ENCODE data around the gene PDCD6IP.

Gene PDCD6IP

GRCh38 chr3:33910031-33910430 is 111.6 kb downstream of the PDCD6IP start:
- Histone ChIP-seq H3K4me1 (ENCODE audit: control insufficient read depth, insufficient read depth, low read length) (no peaks in the 10 kb centered on the region), H3K27ac (ENCODE audit: extremely low read depth, low read depth, low read length) (no peak overlapping the region), H3K36me3 (ENCODE audit: control insufficient read depth in 2 of 2, insufficient read depth in 1 of 2, low read length in 2 of 2) (no peaks in the 10 kb centered on the region), H3K9me3 (ENCODE audit: control insufficient read depth, insufficient read depth, low read depth, low read length) (no peaks in the 10 kb centered on the region), H3K4me3 (ENCODE audit: low read depth, low read length) (no peak overlapping the region)
- no peak for TF ChIP-seq PRDM4 (tag by site-specific recombination; IDR thresholded peaks at IDR 0.05)
- TF ChIP-seq ZIC2 (tag by site-specific recombination; IDR thresholded peaks at IDR 0.05): no peak
- TF ChIP-seq ZNF843 (tag by site-specific recombination; IDR thresholded peaks at IDR 0.05): no peak
- TF ChIP-seq ZNF169 (tag by site-specific recombination; IDR thresholded peaks at IDR 0.05): no peak
- ChIA-PET POLR2A (no interaction called here), CTCF (interaction anchor here (2.8 kb wide), 1 partner anchor 27 kb away, joined by 7 read pairs; no protein-coding TSS in a partner anchor)

GRCh38 chr3:33911525-33912322 is 113.3 kb downstream of the PDCD6IP start:
- no peaks in the 10 kb centered on the region for H3K36me3 ChIP-seq (ENCODE audit: control insufficient read depth in 2 of 2, insufficient read depth in 1 of 2, low read length in 2 of 2)
- CTCF ChIA-PET: interaction anchor here (0.7 to 2.8 kb wide), 2 partner anchors 14 to 28 kb away, joined by 4 to 7 read pairs; no protein-coding TSS in a partner anchor
- no peak overlapping the region for H3K27ac ChIP-seq (ENCODE audit: extremely low read depth, low read depth, low read length)

GRCh38 chr3:33914212-33914611 is 115.8 kb downstream of the PDCD6IP start:
- Histone ChIP-seq H3K27ac (ENCODE audit: extremely low read depth, low read depth, low read length) (no peak overlapping the region), H3K4me1 (ENCODE audit: control insufficient read depth, insufficient read depth, low read length) (no peaks in the 10 kb centered on the region), H3K36me3 (ENCODE audit: control insufficient read depth in 2 of 2, insufficient read depth in 1 of 2, low read length in 2 of 2) (no peaks in the 10 kb centered on the region), H3K4me3 (ENCODE audit: low read depth, low read length) (no peak overlapping the region), H3K9me3 (ENCODE audit: control insufficient read depth, insufficient read depth, low read depth, low read length) (no peaks in the 10 kb centered on the region)
- TF ChIP-seq ZNF768 (tag by site-specific recombination; IDR thresholded peaks at IDR 0.05) (no peak), ZNF2 (tag by site-specific recombination; IDR thresholded peaks at IDR 0.05) (no peak), ZNF513 (tag by site-specific recombination; IDR thresholded peaks at IDR 0.05) (no peak), ZNF416 (tag by site-specific recombination; IDR thresholded peaks at IDR 0.05) (no peak), PRDM1 (tag by site-specific recombination; IDR thresholded peaks at IDR 0.05) (no peak), BCL11B (tag by site-specific recombination; IDR thresholded peaks at IDR 0.05; ENCODE audit: low read depth) (no peak), ZNF658 (tag by site-specific recombination; IDR thresholded peaks at IDR 0.05) (no peak), TCF7L2 (IDR thresholded peaks at IDR 0.05; ENCODE audit: borderline replicate concordance, low read depth, low read length) (no peak), ZNF518A (tag by site-specific recombination; conservative IDR thresholded peaks at IDR 0.05; ENCODE audit: low read depth) (no peak), SETDB1 (IDR thresholded peaks at IDR 0.05; ENCODE audit: insufficient read length, low read length) (no peak), ZNF777 (tag by site-specific recombination; IDR thresholded peaks at IDR 0.05; ENCODE audit: borderline replicate concordance) (no peak), ZIC2 (tag by site-specific recombination; IDR thresholded peaks at IDR 0.05) (no peak), WT1 (tag by site-specific recombination; IDR thresholded peaks at IDR 0.05) (no peak), ZNF132 (tag by site-specific recombination; IDR thresholded peaks at IDR 0.05; ENCODE audit: borderline replicate concordance) (no peak), ZNF133 (tag by site-specific recombination; IDR thresholded peaks at IDR 0.05) (no peak)
- ChIA-PET POLR2A (no interaction called here), CTCF (no interaction called here)

More at GRCh38 chr3:33911525-33912322, 113.3 kb downstream of the PDCD6IP start:
- Histone ChIP-seq H3K4me3 (ENCODE audit: low read depth, low read length) (no peak overlapping the region), H3K9me3 (ENCODE audit: control insufficient read depth, insufficient read depth, low read depth, low read length) (no peaks in the 10 kb centered on the region), H3K4me1 (ENCODE audit: control insufficient read depth, insufficient read depth, low read length) (no peaks in the 10 kb centered on the region)
- POLR2A ChIA-PET: no interaction called here
- TF ChIP-seq ZNF292 (tag by site-specific recombination; IDR thresholded peaks at IDR 0.05; ENCODE audit: borderline replicate concordance, low read depth) (no peak), ZNF239 (tag by site-specific recombination; IDR thresholded peaks at IDR 0.05) (no peak)
